ENCODE results near the gene ARHGEF39. TPM values are rescaled to one million over a fixed set of nuclear protein-coding genes. Genes with fewer than 3 reads are reported as not detected.

ARHGEF39 gene
- total and polyA plus RNA-seq, 11 donors, result 0.11 to 1.2 (median 0.27) TPM

DNA sequence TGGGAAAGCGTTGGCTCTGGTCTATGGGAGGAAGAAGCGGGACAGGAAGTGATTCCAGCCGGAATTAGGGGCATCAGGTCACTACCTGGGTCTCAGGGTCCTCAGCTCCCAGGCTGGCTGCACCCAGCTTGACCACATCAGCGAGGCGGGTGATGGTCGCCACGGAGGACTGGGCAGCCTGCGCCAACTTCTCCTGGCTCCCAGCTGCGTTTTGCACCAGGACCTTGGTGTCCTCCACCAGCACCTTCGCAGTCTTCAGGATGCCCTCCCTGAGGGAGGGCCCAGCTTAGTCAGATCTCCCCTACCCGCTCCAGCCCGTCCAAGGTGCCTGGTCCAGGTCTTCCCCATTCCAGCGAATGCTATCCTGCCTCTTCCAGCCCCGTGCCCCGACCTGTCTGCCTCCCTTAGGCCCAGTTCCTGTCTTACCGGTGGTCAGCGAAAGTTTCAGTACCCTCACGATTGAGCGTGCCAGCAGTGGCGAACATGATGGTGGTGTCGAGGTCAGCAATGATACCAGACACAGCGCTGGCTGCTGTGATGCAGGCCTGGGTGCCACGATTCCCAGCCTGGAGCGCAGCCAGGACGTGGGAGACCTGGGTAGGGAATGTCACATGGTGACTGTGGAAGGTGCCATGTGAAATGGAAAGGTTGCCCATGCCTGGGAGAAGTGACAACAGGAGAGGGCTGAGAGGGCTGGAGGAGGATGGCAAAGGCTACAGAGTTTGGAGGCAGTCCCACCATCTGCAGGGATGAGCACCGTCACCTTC is 39.1 kb upstream of the ARHGEF39 start:
- H3K27me3 ChIP-seq, result no peaks in the 10 kb centered on the region
- intact Hi-C loops (cut with DNase I), result no loop called here
- peak overlapping the region in 2 of 12 donors; percentile 27 to 59 for H3K27ac ChIP-seq
- peak; percentile 51 to 73 (median 55) for ATAC-seq
- peaks cover 13 to 100% (median 100%) of the 10 kb centered on the region in 9 donors for H3K36me3 ChIP-seq
- TF ChIP-seq POLR2A (IDR thresholded peaks at IDR 0.05), result no peak
- TF ChIP-seq, protein P1, sequence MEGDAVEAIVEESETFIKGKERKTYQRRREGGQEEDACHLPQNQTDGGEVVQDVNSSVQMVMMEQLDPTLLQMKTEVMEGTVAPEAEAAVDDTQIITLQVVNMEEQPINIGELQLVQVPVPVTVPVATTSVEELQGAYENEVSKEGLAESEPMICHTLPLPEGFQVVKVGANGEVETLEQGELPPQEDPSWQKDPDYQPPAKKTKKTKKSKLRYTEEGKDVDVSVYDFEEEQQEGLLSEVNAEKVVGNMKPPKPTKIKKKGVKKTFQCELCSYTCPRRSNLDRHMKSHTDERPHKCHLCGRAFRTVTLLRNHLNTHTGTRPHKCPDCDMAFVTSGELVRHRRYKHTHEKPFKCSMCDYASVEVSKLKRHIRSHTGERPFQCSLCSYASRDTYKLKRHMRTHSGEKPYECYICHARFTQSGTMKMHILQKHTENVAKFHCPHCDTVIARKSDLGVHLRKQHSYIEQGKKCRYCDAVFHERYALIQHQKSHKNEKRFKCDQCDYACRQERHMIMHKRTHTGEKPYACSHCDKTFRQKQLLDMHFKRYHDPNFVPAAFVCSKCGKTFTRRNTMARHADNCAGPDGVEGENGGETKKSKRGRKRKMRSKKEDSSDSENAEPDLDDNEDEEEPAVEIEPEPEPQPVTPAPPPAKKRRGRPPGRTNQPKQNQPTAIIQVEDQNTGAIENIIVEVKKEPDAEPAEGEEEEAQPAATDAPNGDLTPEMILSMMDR (IDR thresholded peaks at IDR 0.05), result no peak
- peak in 3 of 5 donors; percentile 53 to 69 (median 58) for DNase-seq
- H3K4me3 ChIP-seq, result no peak overlapping the region
- H3K4me1 ChIP-seq, result peaks cover 0 to 21% (median 4%) of the 10 kb centered on the region in 12 donors
- no peaks in the 10 kb centered on the region for H3K9me3 ChIP-seq
- 86 to 89% (median 86%) methylated on average over 26 of the region's 26 CpGs for WGBS, 4 donors

DNA sequence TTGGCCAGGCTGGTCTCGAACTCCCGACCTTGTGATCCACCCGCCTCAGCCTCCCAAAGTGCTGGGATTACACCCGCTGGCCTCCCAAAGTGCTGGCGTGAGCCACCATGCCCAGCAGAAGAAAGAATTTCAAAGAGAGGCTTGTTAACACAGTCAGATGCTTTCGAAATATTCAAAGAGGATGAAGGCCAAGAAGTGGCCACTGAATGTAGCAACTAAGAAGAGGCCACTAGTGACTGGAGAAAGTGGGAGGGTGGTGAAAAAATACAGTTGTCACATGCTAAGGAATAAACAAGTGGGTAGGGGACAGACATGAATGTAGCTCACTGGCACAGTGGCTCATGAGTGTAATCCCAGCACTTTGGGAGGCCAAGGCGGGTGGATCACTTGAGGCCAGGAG is 37.7 kb upstream of the ARHGEF39 start:
- H3K27me3 ChIP-seq, result no peaks in the 10 kb centered on the region
- WGBS, 4 donors, result 97 to 99% (median 98%) methylated on average over 7 of the region's 7 CpGs
- TF ChIP-seq, protein P1 (IDR thresholded peaks at IDR 0.05), result no peak
- TF ChIP-seq POLR2A (IDR thresholded peaks at IDR 0.05), result no peak
- intact Hi-C loops (cut with DNase I), result no loop called here
- ATAC-seq, result no peak
- DNase-seq, result peak in 2 of 5 donors; percentile 2 to 3
- H3K4me1 ChIP-seq, result peaks cover 0 to 21% (median 4%) of the 10 kb centered on the region in 12 donors
- peaks cover 16 to 100% (median 100%) of the 10 kb centered on the region in 9 donors for H3K36me3 ChIP-seq
- no peaks in the 10 kb centered on the region for H3K9me3 ChIP-seq
- H3K4me3 ChIP-seq, result no peak overlapping the region
- H3K27ac ChIP-seq, result peak overlapping the region in 1 of 12 donors; percentile 16

DNA sequence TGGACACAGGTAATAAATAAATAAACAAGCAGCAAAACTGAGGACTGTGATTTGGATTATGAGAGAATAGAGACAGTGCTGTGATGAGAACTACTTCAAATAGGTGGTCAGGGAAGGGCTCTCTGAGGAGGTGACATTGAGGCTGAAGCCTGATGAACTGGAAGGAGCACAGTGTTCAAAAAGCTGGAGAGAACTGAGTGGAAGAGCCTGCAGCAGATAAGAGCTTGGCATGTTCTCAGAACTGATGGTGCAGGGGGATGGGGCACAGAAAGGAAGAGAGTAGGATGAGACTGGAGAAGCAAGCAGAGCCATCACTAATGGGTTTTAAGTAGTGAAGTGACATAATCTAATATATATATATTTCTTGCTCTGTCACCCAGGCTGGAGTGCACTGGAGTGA is 35.9 kb upstream of the ARHGEF39 start:
- DNase-seq (peak in 2 of 5 donors; percentile 25 to 38), ATAC-seq (peak; percentile 50 to 59 (median 58))
- Histone ChIP-seq H3K4me3 (no peak overlapping the region), H3K4me1 (peaks cover 0 to 21% (median 7%) of the 10 kb centered on the region in 12 donors), H3K36me3 (peaks cover 15 to 100% (median 99%) of the 10 kb centered on the region in 9 donors), H3K27ac (peak overlapping the region in 8 of 12 donors; percentile 3 to 74 (median 40)), H3K9me3 (no peaks in the 10 kb centered on the region), H3K27me3 (no peaks in the 10 kb centered on the region)
- TF ChIP-seq POLR2A (IDR thresholded peaks at IDR 0.05), result no peak
- TF ChIP-seq, protein P1 (IDR thresholded peaks at IDR 0.05), result no peak
- intact Hi-C loops (cut with DNase I), result loop anchor here in 1 of 10 donors (1.0 kb wide), 1 partner anchor 15 kb away; no protein-coding TSS in a partner anchor

DNA sequence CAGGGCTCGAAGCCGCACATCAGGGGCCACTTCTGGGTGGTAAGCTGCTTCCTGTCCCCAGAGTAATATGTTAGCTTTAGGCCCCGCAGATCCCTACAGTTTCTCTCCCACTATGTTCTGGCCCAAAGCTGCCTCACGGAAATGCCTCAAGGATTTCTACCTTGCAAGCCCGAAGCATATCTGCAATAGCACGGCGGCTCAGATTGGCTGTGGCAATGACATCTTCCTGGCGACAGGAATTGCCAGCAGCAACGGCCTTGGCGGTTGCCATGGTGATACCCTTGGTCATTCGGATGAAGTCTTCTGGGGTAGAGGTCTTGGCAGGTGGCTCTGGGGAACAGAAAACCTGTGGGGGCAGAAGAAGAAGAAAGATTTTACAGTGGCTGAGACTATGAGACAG is 35.0 kb upstream of the ARHGEF39 start:
- intact Hi-C loops (cut with DNase I), result no loop called here

More for the DNA sequence above, 35.0 kb upstream of the ARHGEF39 start:
- Histone ChIP-seq H3K27ac (peak overlapping the region in 4 of 12 donors; percentile 3 to 74 (median 54)), H3K4me1 (peaks cover 0 to 19% (median 7%) of the 10 kb centered on the region in 12 donors), H3K36me3 (peaks cover 6 to 100% (median 94%) of the 10 kb centered on the region in 9 donors), H3K27me3 (no peaks in the 10 kb centered on the region), H3K9me3 (no peaks in the 10 kb centered on the region), H3K4me3 (no peak overlapping the region)
- DNase-seq (peak in 2 of 5 donors; percentile 4 to 20), ATAC-seq (no peak)
- WGBS, 4 donors, result 78 to 90% (median 86%) methylated on average over 11 of the region's 11 CpGs
- TF ChIP-seq POLR2A (IDR thresholded peaks at IDR 0.05), result no peak
- TF ChIP-seq, protein P1 (IDR thresholded peaks at IDR 0.05), result no peak
